Transverse colon (tissue), 4 donors: ENCODE measurements around the gene DMXL2.

Source experiments
- CTCF ChIP-seq, 5 experiments: fragments of 200-600 bp in 3 of 5; fragments of 450-650 bp in 2 of 5; sonication (generic) in 3 of 5; IDR thresholded peaks; 1 replicate in 2 of 5; 2 replicates in 3 of 5; pipeline ENCODE4 v1.5.1; 2016 to 2017; ENCODE audit warnings: antibody characterized with exemption in 5 of 5, inconsistent platforms in 3 of 5, mild to moderate bottlenecking in 2 of 5, moderate library complexity in 1 of 5
- EP300 ChIP-seq: sonication (generic); formaldehyde crosslinking; IDR thresholded peaks from one replicate; pipeline ENCODE4 v1.6.1; 2017; ENCODE audit warnings: antibody characterized with exemption, low read depth
- POLR2A ChIP-seq: fragments of 450-650 bp; IDR thresholded peaks from one replicate; pipeline ENCODE4 v1.6.1; 2016; ENCODE audit warnings: antibody characterized with exemption, mild to moderate bottlenecking, moderate library complexity
- POLR2AphosphoS5 ChIP-seq, 3 donors: sonication (generic); formaldehyde crosslinking; IDR thresholded peaks; one replicate each; pipeline ENCODE4 v1.6.1; 2016; ENCODE audit warnings: antibody characterized with exemption in 3 of 3

DNA sequence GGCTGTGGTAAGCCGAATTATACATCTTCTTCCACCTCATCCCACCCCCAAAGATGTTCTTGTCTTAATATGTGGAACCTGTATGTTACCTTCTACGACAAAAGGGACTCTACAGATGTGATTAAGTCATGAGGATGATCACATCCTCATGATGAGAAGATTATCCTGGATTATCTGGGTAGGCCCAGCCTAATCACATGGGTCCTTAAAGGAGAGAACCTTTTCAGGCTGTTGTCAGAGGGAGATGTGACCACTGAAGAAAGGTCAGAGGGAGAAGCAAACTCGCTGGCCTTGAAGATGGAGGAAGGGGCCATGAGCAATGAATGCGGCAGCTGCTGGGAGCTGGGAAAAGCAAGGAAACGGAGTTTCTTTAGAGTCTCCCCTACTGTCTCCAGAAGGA lies 45.9 kb upstream of the DMXL2 start:
- TF ChIP-seq CTCF (IDR thresholded peaks at IDR 0.05), result no peak
- no peak for TF ChIP-seq POLR2A
- no peak for TF ChIP-seq POLR2AphosphoS5 (IDR thresholded peaks at IDR 0.05)
- no peak for TF ChIP-seq EP300
